ENCODE measurements around the gene STK36. TPM values are rescaled to one million over a fixed set of nuclear protein-coding genes. Genes with fewer than 3 reads are reported as not detected.

STK36 gene
- polyA plus RNA-seq, 3 donors = 55.3 to 70.7 (median 62.0) TPM

- DNase-seq (ENCODE audit: low read depth in 3 of 3, low spot score in 2 of 3) = no peak
Observed at GRCh38 chr2:218743068-218743467, 71.2 kb downstream of the STK36 start.

GRCh38 chr2:218744615-218745014, 72.7 kb downstream of the STK36 start:
- no peak for DNase-seq (ENCODE audit: low read depth in 3 of 3, low spot score in 2 of 3)

GRCh38 chr2:218745160-218745558, 73.3 kb downstream of the STK36 start:
- DNase-seq (ENCODE audit: low read depth in 3 of 3, low spot score in 2 of 3) = no peak

GRCh38 chr2:218745559-218746469, 73.9 kb downstream of the STK36 start:
- DNase-seq (ENCODE audit: low read depth in 3 of 3, low spot score in 2 of 3) = no peak

- DNase-seq (ENCODE audit: low read depth in 3 of 3, low spot score in 2 of 3) = no peak
Observed at GRCh38 chr2:218746470-218746795, 74.5 kb downstream of the STK36 start.

- no peak for DNase-seq (ENCODE audit: low read depth in 3 of 3, low spot score in 2 of 3)
Observed at GRCh38 chr2:218746960-218747359, 75.1 kb downstream of the STK36 start.

GRCh38 chr2:218748741-218749441, 77.0 kb downstream of the STK36 start:
- no peak for DNase-seq (ENCODE audit: low read depth in 3 of 3, low spot score in 2 of 3)

Other genes with a start within 250 kb of the STK36 start
- 10 to 100 TPM; 16.2 to 22.0 (median 20.7) TPM for gene USP37, start 103.7 kb upstream of the STK36 start, polyA plus RNA-seq (ENCODE audit: insufficient read length in 3 of 3)
- 10 to 100 TPM; 44.6 to 50.3 (median 50.0) TPM for gene CNOT9, start 103.2 kb upstream of the STK36 start, polyA plus RNA-seq (ENCODE audit: insufficient read length in 3 of 3)
- 1 to 10 TPM; 5.9 to 10.0 (median 8.8) TPM for gene PLCD4, start 64.2 kb upstream of the STK36 start, polyA plus RNA-seq (ENCODE audit: insufficient read length in 3 of 3)
- 10 to 100 TPM; 13.9 to 16.3 (median 16.1) TPM for gene ZNF142, start 12.5 kb upstream of the STK36 start, polyA plus RNA-seq (ENCODE audit: insufficient read length in 3 of 3)
- gene BCS1L, start 12.4 kb upstream of the STK36 start, polyA plus RNA-seq (ENCODE audit: insufficient read length in 3 of 3) = 10 to 100 TPM; 44.2 to 55.1 (median 50.8) TPM
- 10 to 100 TPM; 49.4 to 54.3 (median 51.0) TPM for gene RNF25, start 84 bp upstream of the STK36 start, polyA plus RNA-seq (ENCODE audit: insufficient read length in 3 of 3)
- 10 to 100 TPM; 28.7 to 33.4 (median 30.6) TPM for gene TTLL4, start 38.7 kb downstream of the STK36 start, polyA plus RNA-seq (ENCODE audit: insufficient read length in 3 of 3)
- 10 to 100 TPM; 47.8 to 59.3 (median 57.3) TPM for gene CYP27A1, start 110.1 kb downstream of the STK36 start, polyA plus RNA-seq (ENCODE audit: insufficient read length in 3 of 3)
- gene PRKAG3, start 159.7 kb downstream of the STK36 start, polyA plus RNA-seq (ENCODE audit: insufficient read length in 3 of 3) = under 1 TPM in 2 of 3 donors, not detected in 1; 0.07 TPM
- gene WNT6, start 187.7 kb downstream of the STK36 start, polyA plus RNA-seq (ENCODE audit: insufficient read length in 3 of 3) = under 1 TPM; 0.10 to 0.27 (median 0.15) TPM
- 1 to 10 TPM in 1 of 3 donors, under 1 TPM in 2; 0.57 to 1.1 (median 0.96) TPM for gene WNT10A, start 208.8 kb downstream of the STK36 start, polyA plus RNA-seq (ENCODE audit: insufficient read length in 3 of 3)

Measured in right renal cortex interstitium (tissue), 3 donors.